Ascending aorta (tissue), 2 donors: ENCODE results near the gene MT1F. TPM values are rescaled to one million over a fixed set of nuclear protein-coding genes. Genes with fewer than 3 reads are reported as not detected.
A peak's percentile ranks its signal among the peaks of the same experiment; 100 is the strongest.
"Not testable (repeated sequence)": the region's sequence is repeated elsewhere in the genome, so short reads cannot be mapped to it uniquely, and the experiment has no call there.

Source experiments
- DNase-seq, 2 donors: peaks; one replicate each; pipeline ENCODE4 v3.0.0-alpha.2; 2019; ENCODE audit warnings: low spot score in 2 of 2
- H3K27ac ChIP-seq, 2 donors: fragments of 200-600 bp; sonication (generic); one replicate each; pipeline ENCODE4 v1.5.1; 2016 to 2017; ENCODE audit warnings: mild to moderate bottlenecking in 1 of 2
- H3K27me3 ChIP-seq: fragments of 200-600 bp; sonication (generic); one replicate; pipeline ENCODE4 v1.5.1; 2017
- H3K36me3 ChIP-seq, 2 donors: fragments of 200-600 bp; sonication (generic); one replicate each; pipeline ENCODE4 v1.5.1; 2016
- H3K4me1 ChIP-seq, 2 donors: fragments of 200-600 bp; sonication (generic); one replicate each; pipeline ENCODE4 v1.5.1; 2016 to 2017; ENCODE audit warnings: mild to moderate bottlenecking in 1 of 2
- H3K4me3 ChIP-seq, 2 donors: fragments of 200-600 bp; sonication (generic); one replicate each; pipeline ENCODE4 v1.5.1; 2016 to 2017; ENCODE audit warnings: mild to moderate bottlenecking in 1 of 2
- H3K9me3 ChIP-seq, 2 donors: fragments of 200-600 bp; sonication (generic); one replicate each; pipeline ENCODE4 v1.5.1; 2016
- CTCF ChIP-seq, 3 experiments: fragments of 200-600 bp in 2 of 3; fragments of 450-650 bp in 1 of 3; sonication (generic) in 2 of 3; IDR thresholded peaks; one replicate each; pipeline ENCODE4 v1.5.1; 2016 to 2019; ENCODE audit warnings: antibody characterized with exemption in 3 of 3, mild to moderate bottlenecking in 1 of 3, moderate library complexity in 1 of 3
- intact Hi-C: fragments of 100-400 bp; cut with DNase I; formaldehyde crosslinking; loops from one replicate; pipeline ENCODE4 v1.15.1; 2023
- total RNA-seq: library from RNA; depleted of rRNA; stranded (reverse); fragments of >200 nt; gene quantifications from one replicate; pipeline ENCODE4 v1.1.0, GENCODE V29; 2016

Gene MT1F
- total RNA-seq, 1 donor from 2014 or later = 9.8 TPM

GRCh38 chr16:56616608-56617211, 41.0 kb upstream of the MT1F start:
- H3K27ac ChIP-seq = peak overlapping the region in 1 of 2 donors; percentile 44
- no peaks in the 10 kb centered on the region for H3K9me3 ChIP-seq
- peak overlapping the region; percentile 40 to 55 for H3K4me3 ChIP-seq
- no peaks in the 10 kb centered on the region for H3K36me3 ChIP-seq
- DNase-seq = no peak
- H3K27me3 ChIP-seq = no peaks in the 10 kb centered on the region
- TF ChIP-seq CTCF (IDR thresholded peaks at IDR 0.05) = no peak
- intact Hi-C loops = no loop called here
- H3K4me1 ChIP-seq = peaks cover 0 to 8% of the 10 kb centered on the region in 2 donors

- intact Hi-C loops = no loop called here
- peaks cover 0 to 7% of the 10 kb centered on the region in 2 donors for H3K4me1 ChIP-seq
- no peaks in the 10 kb centered on the region for H3K27me3 ChIP-seq
- DNase-seq = peak in 1 of 2 donors; percentile 86
- no peak for TF ChIP-seq CTCF (IDR thresholded peaks at IDR 0.05)
- no peaks in the 10 kb centered on the region for H3K36me3 ChIP-seq
- H3K27ac ChIP-seq = peak overlapping the region; percentile 44 to 58
- no peaks in the 10 kb centered on the region for H3K9me3 ChIP-seq
- H3K4me3 ChIP-seq = peak overlapping the region; percentile 40 to 55
Measured at GRCh38 chr16:56617212-56618085, 40.3 kb upstream of the MT1F start.

GRCh38 chr16:56618138-56618537, 39.6 kb upstream of the MT1F start:
- TF ChIP-seq CTCF (IDR thresholded peaks at IDR 0.05) = no peak
- Histone ChIP-seq H3K4me3 (no peak overlapping the region), H3K36me3 (no peaks in the 10 kb centered on the region), H3K27me3 (no peaks in the 10 kb centered on the region), H3K4me1 (peaks cover 0 to 7% of the 10 kb centered on the region in 2 donors), H3K27ac (no peak overlapping the region), H3K9me3 (no peaks in the 10 kb centered on the region)
- DNase-seq = no peak
- intact Hi-C loops = no loop called here

- H3K9me3 ChIP-seq = no peaks in the 10 kb centered on the region
Measured at GRCh38 chr16:56620339-56620897, 37.3 kb upstream of the MT1F start.

GRCh38 chr16:56621665-56622445, 35.9 kb upstream of the MT1F start:
- H3K4me1 ChIP-seq, H3K36me3 ChIP-seq, H3K4me3 ChIP-seq, DNase-seq, H3K27me3 ChIP-seq, intact Hi-C loops, H3K27ac ChIP-seq, H3K9me3 ChIP-seq: not testable (repeated sequence)

More at GRCh38 chr16:56620339-56620897, 37.3 kb upstream of the MT1F start:
- DNase-seq = no peak
- intact Hi-C loops = no loop called here
- H3K27me3 ChIP-seq = no peaks in the 10 kb centered on the region
- no peak overlapping the region for H3K4me3 ChIP-seq
- no peaks in the 10 kb centered on the region for H3K36me3 ChIP-seq
- no peak overlapping the region for H3K27ac ChIP-seq
- H3K4me1 ChIP-seq = peaks cover 4 to 7% of the 10 kb centered on the region in 2 donors
- TF ChIP-seq CTCF (IDR thresholded peaks at IDR 0.05) = no peak

- H3K4me3 ChIP-seq, H3K9me3 ChIP-seq, H3K27me3 ChIP-seq, intact Hi-C loops, H3K36me3 ChIP-seq, H3K4me1 ChIP-seq, H3K27ac ChIP-seq, DNase-seq: not testable (repeated sequence)
Measured at GRCh38 chr16:56623184-56623583, 34.6 kb upstream of the MT1F start.
